Keratinocyte (primary cell): ENCODE measurements around the gene NPM1. TPM values are rescaled to one million over a fixed set of nuclear protein-coding genes. Genes with fewer than 3 reads are reported as not detected.

ENCODE experiments used
- DNase-seq: peaks from one replicate; pipeline ENCODE4 v3.0.0-alpha.2; 2011; ENCODE audit warnings: low read depth, missing footprints, low spot score
- FAIRE-seq: peaks from 2 replicates; lab custom pipeline; 2011; peaks lifted over from hg19 to GRCh38; lab: Jason Lieb, UNC
- H2AFZ ChIP-seq: 2 replicates; pipeline ENCODE4 v1.6.0; 2012; ENCODE audit warnings: low read length, control low read depth, inconsistent platforms; ENCODE audit not compliant: control insufficient read depth
- H3K27ac ChIP-seq: 2 replicates; pipeline ENCODE4 v1.5.1; 2011; ENCODE audit warnings: low read length; ENCODE audit not compliant: control insufficient read depth, insufficient read depth
- H3K27me3 ChIP-seq: 3 replicates; pipeline ENCODE4 v1.6.0; 2011; ENCODE audit warnings: low read length; ENCODE audit not compliant: control insufficient read depth, insufficient read depth; ENCODE audit errors: extremely low read depth
- H3K36me3 ChIP-seq, 2 experiments: 2 replicates in 1 of 2; 3 replicates in 1 of 2; pipeline ENCODE4 v1.5.1; 2011; ENCODE audit warnings: low read length in 2 of 2, mild to moderate bottlenecking in 1 of 2; ENCODE audit not compliant: control insufficient read depth in 2 of 2, insufficient read depth in 2 of 2; ENCODE audit errors: extremely low read depth in 1 of 2
- H3K4me1 ChIP-seq: 3 replicates; pipeline ENCODE4 v1.5.1; 2011; ENCODE audit warnings: low read length; ENCODE audit not compliant: control insufficient read depth, insufficient read depth; ENCODE audit errors: extremely low read depth
- H3K4me2 ChIP-seq: 3 replicates; pipeline ENCODE4 v1.6.0; 2011; ENCODE audit warnings: low read depth, low read length; ENCODE audit not compliant: control insufficient read depth, insufficient read depth; ENCODE audit errors: extremely low read depth
- H3K4me3 ChIP-seq, 3 experiments: fragments of 200-600 bp in 1 of 3; sonication (generic) in 1 of 3; 2 replicates in 2 of 3; 3 replicates in 1 of 3; pipeline ENCODE4 v1.5.1; 2011 to 2016; ENCODE audit warnings: low read length in 3 of 3, mild to moderate bottlenecking in 3 of 3, control low read depth in 2 of 3, inconsistent platforms in 1 of 3, low read depth in 1 of 3, mixed read lengths in 1 of 3, mixed run types in 1 of 3, moderate library complexity in 1 of 3; ENCODE audit not compliant: control insufficient read depth in 2 of 3, insufficient read depth in 2 of 3; ENCODE audit errors: extremely low read depth in 1 of 3
- H3K79me2 ChIP-seq: 2 replicates; pipeline ENCODE4 v1.6.0; 2012; ENCODE audit warnings: low read length; ENCODE audit not compliant: control insufficient read depth, insufficient read depth
- H3K9ac ChIP-seq: 3 replicates; pipeline ENCODE4 v1.6.0; 2011; ENCODE audit warnings: low read length; ENCODE audit not compliant: control insufficient read depth, insufficient read depth; ENCODE audit errors: extremely low read depth
- H3K9me1 ChIP-seq: 3 replicates; pipeline ENCODE4 v1.6.0; 2011; ENCODE audit warnings: low read length; ENCODE audit not compliant: control insufficient read depth, insufficient read depth; ENCODE audit errors: extremely low read depth
- H3K9me3 ChIP-seq: 2 replicates; pipeline ENCODE4 v1.5.1; 2012; ENCODE audit warnings: low read depth, low read length; ENCODE audit not compliant: control insufficient read depth
- H4K20me1 ChIP-seq: 3 replicates; pipeline ENCODE4 v1.6.0; 2011; ENCODE audit warnings: low read length; ENCODE audit not compliant: control insufficient read depth, insufficient read depth; ENCODE audit errors: extremely low read depth
- EZH2 ChIP-seq: IDR thresholded peaks from one replicate; pipeline ENCODE4 v1.6.1; 2012; ENCODE audit warnings: inconsistent platforms, mild to moderate bottlenecking, low read length, moderate library complexity
- dilution Hi-C: fragments of 300-500 bp; cut with MboI; formaldehyde crosslinking; loops from one replicate; pipeline ENCODE4 v1.7.0; 2020; ENCODE audit warnings: low sequenced_read_pairs; ENCODE audit not compliant: extremely low pct_ligation_motif_present
- polyA plus RNA-seq, 5 experiments: library from polyadenylated mRNA; depleted of rRNA in 3 of 5; stranded (reverse) in 3 of 5; stranded (forward) in 1 of 5; unstranded in 1 of 5; fragments of >200 nt; gene quantifications; 1 replicate in 1 of 5; 2 replicates in 3 of 5; 3 replicates in 1 of 5; pipeline versions ENCODE4 v1.2.1 to v1.2.3, GENCODE V29; 2011 to 2012; ENCODE audit warnings: missing spikeins in 2 of 5, low read depth in 1 of 5, low replicate concordance in 1 of 5
- TF ChIP-seq, protein P1 (sequence below), 3 experiments: IDR thresholded peaks in 1 of 3; conservative IDR thresholded peaks in 1 of 3; optimal IDR thresholded peaks in 1 of 3; 2 replicates in 2 of 3; 3 replicates in 1 of 3; pipeline versions ENCODE3 to v1.5.1; 2011; ENCODE audit warnings: low read length in 3 of 3, mild to moderate bottlenecking in 3 of 3, moderate library complexity in 2 of 3, control low read depth in 1 of 3, inconsistent platforms in 1 of 3; ENCODE audit not compliant: insufficient read depth in 2 of 3; ENCODE audit errors: extremely low read depth in 1 of 3

The NPM1 gene
- polyA plus RNA-seq, 1 donor (not counting 4 experiments of a cell fraction or from before 2014, with no cell fraction given): 2,398 TPM

DNA sequence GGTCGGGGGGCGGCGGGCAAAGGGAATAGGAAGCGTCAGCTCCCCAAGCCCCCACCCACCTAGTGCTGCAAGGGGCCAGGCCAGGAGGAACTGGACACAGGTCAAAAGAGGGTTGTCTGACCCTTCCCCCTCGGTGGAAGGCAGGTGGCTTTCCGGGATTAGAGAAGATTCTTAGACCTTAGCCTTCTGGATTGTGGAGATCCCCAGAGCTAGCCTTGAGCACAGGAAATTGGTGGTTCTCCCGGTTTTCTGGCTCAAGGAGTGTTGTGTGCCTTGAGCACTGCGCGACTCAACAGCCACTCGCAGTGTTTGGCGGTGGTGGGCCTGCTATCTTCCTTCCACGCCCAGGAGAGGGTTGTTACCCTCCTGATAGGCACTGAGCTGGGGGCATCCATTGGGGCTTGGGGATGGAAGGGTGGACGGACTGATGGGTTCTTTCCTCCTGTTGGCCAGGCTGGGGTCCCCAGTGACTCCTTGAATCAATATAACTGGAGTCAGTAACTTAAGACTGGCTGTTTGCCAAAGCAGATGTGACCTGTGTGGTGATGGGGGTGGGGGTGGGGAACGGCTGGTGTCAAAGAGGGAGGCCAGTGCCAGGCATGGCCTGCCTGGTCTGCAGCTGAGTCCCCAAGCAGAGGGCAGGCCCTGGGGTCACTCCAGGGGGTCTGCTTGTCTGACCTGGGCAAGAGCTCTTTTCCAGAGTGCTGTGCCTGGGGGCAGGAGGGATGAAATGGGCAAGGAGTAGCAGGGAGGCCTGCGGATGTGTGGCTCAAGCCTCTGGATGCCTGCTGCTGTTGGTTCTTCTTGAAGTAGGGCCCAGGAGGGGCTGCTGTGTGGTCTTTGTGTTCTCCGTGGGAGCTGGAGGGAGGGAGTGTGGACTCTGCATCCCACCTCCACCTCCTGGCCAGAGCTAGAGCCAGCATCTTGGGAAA is 33.9 kb downstream of the NPM1 start:
- Histone ChIP-seq H3K9me1 (no peaks in the 10 kb centered on the region), H3K27me3 (peaks cover 27% of the 10 kb centered on the region), H3K4me2 (no peak overlapping the region), H4K20me1 (peaks cover 13% of the 10 kb centered on the region), H2AFZ (no peak overlapping the region), H3K27ac (no peak overlapping the region), H3K4me3 (no peak overlapping the region), H3K4me1 (peaks cover 6% of the 10 kb centered on the region), H3K36me3 (no peaks in the 10 kb centered on the region), H3K9me3 (no peaks in the 10 kb centered on the region), H3K9ac (no peak overlapping the region), H3K79me2 (no peaks in the 10 kb centered on the region)
- peak; percentile 3 for TF ChIP-seq EZH2
- TF ChIP-seq, protein P1, sequence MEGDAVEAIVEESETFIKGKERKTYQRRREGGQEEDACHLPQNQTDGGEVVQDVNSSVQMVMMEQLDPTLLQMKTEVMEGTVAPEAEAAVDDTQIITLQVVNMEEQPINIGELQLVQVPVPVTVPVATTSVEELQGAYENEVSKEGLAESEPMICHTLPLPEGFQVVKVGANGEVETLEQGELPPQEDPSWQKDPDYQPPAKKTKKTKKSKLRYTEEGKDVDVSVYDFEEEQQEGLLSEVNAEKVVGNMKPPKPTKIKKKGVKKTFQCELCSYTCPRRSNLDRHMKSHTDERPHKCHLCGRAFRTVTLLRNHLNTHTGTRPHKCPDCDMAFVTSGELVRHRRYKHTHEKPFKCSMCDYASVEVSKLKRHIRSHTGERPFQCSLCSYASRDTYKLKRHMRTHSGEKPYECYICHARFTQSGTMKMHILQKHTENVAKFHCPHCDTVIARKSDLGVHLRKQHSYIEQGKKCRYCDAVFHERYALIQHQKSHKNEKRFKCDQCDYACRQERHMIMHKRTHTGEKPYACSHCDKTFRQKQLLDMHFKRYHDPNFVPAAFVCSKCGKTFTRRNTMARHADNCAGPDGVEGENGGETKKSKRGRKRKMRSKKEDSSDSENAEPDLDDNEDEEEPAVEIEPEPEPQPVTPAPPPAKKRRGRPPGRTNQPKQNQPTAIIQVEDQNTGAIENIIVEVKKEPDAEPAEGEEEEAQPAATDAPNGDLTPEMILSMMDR (optimal IDR thresholded peaks at IDR 0.05 in 1 of 3, IDR thresholded peaks at IDR 0.05 in 1 of 3, conservative IDR thresholded peaks at IDR 0.05 in 1 of 3; ENCODE audit: extremely low read depth in 1 of 3, insufficient read depth in 2 of 3, low read length in 3 of 3): no peak
- no peak for FAIRE-seq
- no peak for DNase-seq
- dilution Hi-C loops: no loop called here

DNA sequence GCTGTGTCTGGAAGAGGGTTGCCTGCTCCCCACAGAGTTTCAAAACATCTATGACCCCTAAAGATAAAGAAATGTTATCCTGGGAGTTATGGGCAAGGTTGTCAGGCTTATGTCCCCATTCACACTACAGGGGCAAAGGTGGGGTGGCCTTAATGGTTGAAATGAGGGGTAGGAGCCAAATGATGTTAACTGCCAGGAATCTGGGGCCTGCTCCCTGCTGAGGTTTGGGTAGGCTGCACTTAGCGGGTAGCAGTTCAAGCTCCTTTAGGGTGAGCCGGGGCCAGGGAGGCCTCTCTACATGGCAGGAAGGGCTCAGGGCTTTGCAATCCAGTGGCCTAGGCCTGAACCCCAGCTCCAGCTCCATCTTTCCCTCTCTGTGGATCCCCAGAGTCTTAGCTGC is 34.8 kb downstream of the NPM1 start:
- peaks cover 6% of the 10 kb centered on the region for H3K4me1 ChIP-seq
- H3K9ac ChIP-seq: no peak overlapping the region
- H2AFZ ChIP-seq: no peak overlapping the region
- H3K27ac ChIP-seq: no peak overlapping the region
- H3K4me3 ChIP-seq: no peak overlapping the region
- TF ChIP-seq, protein P1 (optimal IDR thresholded peaks at IDR 0.05 in 1 of 3, IDR thresholded peaks at IDR 0.05 in 1 of 3, conservative IDR thresholded peaks at IDR 0.05 in 1 of 3; ENCODE audit: extremely low read depth in 1 of 3, insufficient read depth in 2 of 3, low read length in 3 of 3): no peak
- no peak for TF ChIP-seq EZH2
- H3K79me2 ChIP-seq: no peaks in the 10 kb centered on the region
- dilution Hi-C loops: no loop called here
- no peak overlapping the region for H3K4me2 ChIP-seq
- H3K36me3 ChIP-seq: no peaks in the 10 kb centered on the region
- DNase-seq: no peak
- no peaks in the 10 kb centered on the region for H3K9me1 ChIP-seq
- peaks cover 10% of the 10 kb centered on the region for H4K20me1 ChIP-seq
- no peak for FAIRE-seq
- H3K9me3 ChIP-seq: no peaks in the 10 kb centered on the region
- H3K27me3 ChIP-seq: peaks cover 27% of the 10 kb centered on the region
